ENCODE results near the gene CD27. TPM values are rescaled to one million over a fixed set of nuclear protein-coding genes. Genes with fewer than 3 reads are reported as not detected.

CD27 gene
- total and polyA plus RNA-seq, 2 experiments from 2014 or later, result 0.53 TPM; not detected in 1

DNA sequence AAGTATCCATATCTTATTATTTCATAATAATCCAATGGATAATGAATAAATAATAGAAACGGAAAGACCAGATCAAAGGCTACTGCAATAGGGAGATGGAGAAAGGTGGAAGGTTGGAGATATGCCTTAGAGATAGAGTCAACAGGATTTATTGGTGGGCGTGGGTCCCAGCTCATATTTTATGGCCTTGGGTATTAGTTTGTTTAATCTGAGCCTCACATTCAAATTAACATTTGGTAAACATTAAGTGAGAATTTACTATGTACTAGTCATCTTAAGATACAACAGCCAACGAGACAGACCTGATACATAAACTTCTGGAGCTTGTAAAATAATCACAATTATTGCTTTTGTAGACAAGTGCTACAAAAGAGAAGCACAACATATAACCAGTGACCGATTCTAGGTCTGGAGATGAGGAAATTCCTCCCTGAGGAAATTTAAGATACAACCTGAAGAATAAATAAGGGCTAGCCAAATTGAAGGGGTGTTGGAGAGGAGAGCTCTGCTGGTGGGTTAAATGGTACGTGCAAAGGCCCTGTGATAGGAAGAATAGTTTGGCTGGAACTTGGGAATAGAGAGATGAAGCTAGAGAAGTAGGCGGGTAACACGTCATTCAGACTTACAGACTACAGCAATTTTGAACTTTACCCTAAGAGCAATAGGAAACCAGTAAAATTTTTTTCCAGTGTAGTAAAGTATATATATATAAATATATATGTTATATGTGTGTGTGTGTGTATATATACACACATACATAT, 44.7 kb upstream of the CD27 start (continued):
- TF ChIP-seq, protein P1, sequence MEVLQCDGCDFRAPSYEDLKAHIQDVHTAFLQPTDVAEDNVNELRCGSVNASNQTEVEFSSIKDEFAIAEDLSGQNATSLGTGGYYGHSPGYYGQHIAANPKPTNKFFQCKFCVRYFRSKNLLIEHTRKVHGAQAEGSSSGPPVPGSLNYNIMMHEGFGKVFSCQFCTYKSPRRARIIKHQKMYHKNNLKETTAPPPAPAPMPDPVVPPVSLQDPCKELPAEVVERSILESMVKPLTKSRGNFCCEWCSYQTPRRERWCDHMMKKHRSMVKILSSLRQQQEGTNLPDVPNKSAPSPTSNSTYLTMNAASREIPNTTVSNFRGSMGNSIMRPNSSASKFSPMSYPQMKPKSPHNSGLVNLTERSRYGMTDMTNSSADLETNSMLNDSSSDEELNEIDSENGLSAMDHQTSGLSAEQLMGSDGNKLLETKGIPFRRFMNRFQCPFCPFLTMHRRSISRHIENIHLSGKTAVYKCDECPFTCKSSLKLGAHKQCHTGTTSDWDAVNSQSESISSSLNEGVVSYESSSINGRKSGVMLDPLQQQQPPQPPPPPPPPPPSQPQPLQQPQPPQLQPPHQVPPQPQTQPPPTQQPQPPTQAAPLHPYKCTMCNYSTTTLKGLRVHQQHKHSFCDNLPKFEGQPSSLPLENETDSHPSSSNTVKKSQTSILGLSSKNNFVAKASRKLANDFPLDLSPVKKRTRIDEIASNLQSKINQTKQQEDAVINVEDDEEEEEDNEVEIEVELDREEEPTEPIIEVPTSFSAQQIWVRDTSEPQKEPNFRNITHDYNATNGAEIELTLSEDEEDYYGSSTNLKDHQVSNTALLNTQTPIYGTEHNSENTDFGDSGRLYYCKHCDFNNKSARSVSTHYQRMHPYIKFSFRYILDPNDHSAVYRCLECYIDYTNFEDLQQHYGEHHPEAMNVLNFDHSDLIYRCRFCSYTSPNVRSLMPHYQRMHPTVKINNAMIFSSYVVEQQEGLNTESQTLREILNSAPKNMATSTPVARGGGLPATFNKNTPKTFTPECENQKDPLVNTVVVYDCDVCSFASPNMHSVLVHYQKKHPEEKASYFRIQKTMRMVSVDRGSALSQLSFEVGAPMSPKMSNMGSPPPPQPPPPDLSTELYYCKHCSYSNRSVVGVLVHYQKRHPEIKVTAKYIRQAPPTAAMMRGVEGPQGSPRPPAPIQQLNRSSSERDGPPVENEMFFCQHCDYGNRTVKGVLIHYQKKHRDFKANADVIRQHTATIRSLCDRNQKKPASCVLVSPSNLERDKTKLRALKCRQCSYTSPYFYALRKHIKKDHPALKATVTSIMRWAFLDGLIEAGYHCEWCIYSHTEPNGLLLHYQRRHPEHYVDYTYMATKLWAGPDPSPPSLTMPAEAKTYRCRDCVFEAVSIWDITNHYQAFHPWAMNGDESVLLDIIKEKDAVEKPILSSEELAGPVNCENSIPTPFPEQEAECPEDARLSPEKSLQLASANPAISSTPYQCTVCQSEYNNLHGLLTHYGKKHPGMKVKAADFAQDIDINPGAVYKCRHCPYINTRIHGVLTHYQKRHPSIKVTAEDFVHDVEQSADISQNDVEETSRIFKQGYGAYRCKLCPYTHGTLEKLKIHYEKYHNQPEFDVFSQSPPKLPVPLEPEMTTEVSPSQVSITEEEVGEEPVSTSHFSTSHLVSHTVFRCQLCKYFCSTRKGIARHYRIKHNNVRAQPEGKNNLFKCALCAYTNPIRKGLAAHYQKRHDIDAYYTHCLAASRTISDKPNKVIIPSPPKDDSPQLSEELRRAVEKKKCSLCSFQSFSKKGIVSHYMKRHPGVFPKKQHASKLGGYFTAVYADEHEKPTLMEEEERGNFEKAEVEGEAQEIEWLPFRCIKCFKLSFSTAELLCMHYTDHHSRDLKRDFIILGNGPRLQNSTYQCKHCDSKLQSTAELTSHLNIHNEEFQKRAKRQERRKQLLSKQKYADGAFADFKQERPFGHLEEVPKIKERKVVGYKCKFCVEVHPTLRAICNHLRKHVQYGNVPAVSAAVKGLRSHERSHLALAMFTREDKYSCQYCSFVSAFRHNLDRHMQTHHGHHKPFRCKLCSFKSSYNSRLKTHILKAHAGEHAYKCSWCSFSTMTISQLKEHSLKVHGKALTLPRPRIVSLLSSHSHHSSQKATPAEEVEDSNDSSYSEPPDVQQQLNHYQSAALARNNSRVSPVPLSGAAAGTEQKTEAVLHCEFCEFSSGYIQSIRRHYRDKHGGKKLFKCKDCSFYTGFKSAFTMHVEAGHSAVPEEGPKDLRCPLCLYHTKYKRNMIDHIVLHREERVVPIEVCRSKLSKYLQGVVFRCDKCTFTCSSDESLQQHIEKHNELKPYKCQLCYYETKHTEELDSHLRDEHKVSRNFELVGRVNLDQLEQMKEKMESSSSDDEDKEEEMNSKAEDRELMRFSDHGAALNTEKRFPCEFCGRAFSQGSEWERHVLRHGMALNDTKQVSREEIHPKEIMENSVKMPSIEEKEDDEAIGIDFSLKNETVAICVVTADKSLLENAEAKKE (CRISPR knock-in tag; IDR thresholded peaks at IDR 0.05), result no peak
- TF ChIP-seq, protein P2, sequence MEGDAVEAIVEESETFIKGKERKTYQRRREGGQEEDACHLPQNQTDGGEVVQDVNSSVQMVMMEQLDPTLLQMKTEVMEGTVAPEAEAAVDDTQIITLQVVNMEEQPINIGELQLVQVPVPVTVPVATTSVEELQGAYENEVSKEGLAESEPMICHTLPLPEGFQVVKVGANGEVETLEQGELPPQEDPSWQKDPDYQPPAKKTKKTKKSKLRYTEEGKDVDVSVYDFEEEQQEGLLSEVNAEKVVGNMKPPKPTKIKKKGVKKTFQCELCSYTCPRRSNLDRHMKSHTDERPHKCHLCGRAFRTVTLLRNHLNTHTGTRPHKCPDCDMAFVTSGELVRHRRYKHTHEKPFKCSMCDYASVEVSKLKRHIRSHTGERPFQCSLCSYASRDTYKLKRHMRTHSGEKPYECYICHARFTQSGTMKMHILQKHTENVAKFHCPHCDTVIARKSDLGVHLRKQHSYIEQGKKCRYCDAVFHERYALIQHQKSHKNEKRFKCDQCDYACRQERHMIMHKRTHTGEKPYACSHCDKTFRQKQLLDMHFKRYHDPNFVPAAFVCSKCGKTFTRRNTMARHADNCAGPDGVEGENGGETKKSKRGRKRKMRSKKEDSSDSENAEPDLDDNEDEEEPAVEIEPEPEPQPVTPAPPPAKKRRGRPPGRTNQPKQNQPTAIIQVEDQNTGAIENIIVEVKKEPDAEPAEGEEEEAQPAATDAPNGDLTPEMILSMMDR (conservative IDR thresholded peaks at IDR 0.05; ENCODE audit: low read depth in 2 of 2), result no peak
- TF ChIP-seq STAT1 (IDR thresholded peaks at IDR 0.05; ENCODE audit: unreplicated experiment), result no peak

DNA sequence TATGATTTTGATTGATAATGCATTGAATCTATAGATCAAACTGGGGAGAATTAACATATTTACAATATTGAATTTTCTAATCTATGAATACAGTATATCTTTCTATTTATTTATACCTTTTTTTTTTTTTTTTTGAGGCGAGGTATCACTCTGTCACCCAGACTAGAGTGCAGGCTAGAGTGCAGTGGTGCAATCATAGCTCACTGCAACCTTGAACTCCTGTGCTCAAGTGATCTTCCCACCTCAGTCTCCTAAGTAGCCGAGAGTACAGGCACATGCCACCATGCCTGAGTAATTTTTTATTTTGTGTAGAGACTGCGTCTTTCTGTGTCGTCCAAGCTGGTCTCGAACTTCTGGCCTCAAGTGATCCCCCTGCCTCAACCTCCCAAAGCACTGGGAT, 40.4 kb upstream of the CD27 start:
- Mint-ChIP-seq H3K9me3 (no peaks in the 10 kb centered on the region), H3K27me3 (ENCODE audit: insufficient read depth, low read depth, poor library complexity) (no peaks in the 10 kb centered on the region), H3K4me1 (no peaks in the 10 kb centered on the region), H3K4me3 (no peak overlapping the region), H3K36me3 (ENCODE audit: low read depth) (no peaks in the 10 kb centered on the region), H3K27ac (no peak overlapping the region; the same call in 1 of the 2 replicates)
- H3K36me3 ChIP-seq (ENCODE audit: insufficient read depth), result no peaks in the 10 kb centered on the region
- H3K27me3 ChIP-seq (ENCODE audit: insufficient read depth), result no peaks in the 10 kb centered on the region
- no peaks in the 10 kb centered on the region for H3K4me1 ChIP-seq (ENCODE audit: insufficient read depth)
- no peaks in the 10 kb centered on the region for H3F3A ChIP-seq (replicated peaks; ENCODE audit: low read depth)
- H3K79me2 ChIP-seq (replicated peaks; ENCODE audit: insufficient read depth), result no peaks in the 10 kb centered on the region
- no peak overlapping the region for H2AFZ ChIP-seq
- H3K4me3 ChIP-seq, result no peak overlapping the region
- DNase-seq (ENCODE audit: low spot score), result no peak
- no peaks in the 10 kb centered on the region for H3K9me2 ChIP-seq (ENCODE audit: insufficient read depth)
- H4K20me1 ChIP-seq (replicated peaks; ENCODE audit: insufficient read depth), result no peaks in the 10 kb centered on the region
- ATAC-seq, result no peak
- H3K4me2 ChIP-seq, result no peak overlapping the region
- no peak overlapping the region for H3K27ac ChIP-seq (ENCODE audit: low read depth)
- TF ChIP-seq POLR2AphosphoS5 (IDR thresholded peaks at IDR 0.05; ENCODE audit: low read depth) (no peak), EZH2phosphoT487 (IDR thresholded peaks at IDR 0.05; ENCODE audit: unreplicated experiment) (no peak), CREB1 (CRISPR knock-in tag; IDR thresholded peaks at IDR 0.05; ENCODE audit: low read depth) (no peak), ZNF114 (CRISPR knock-in tag; IDR thresholded peaks at IDR 0.05) (no peak)
- TF ChIP-seq, protein P1 (CRISPR knock-in tag; IDR thresholded peaks at IDR 0.05), result no peak
